Measurements from ENCODE around the gene PUS7L. TPM values are rescaled to one million over a fixed set of nuclear protein-coding genes. Genes with fewer than 3 reads are reported as not detected.

The PUS7L gene
- polyA plus RNA-seq, 1 of the 3 experiments (the other 2 are of a cell fraction): 1.8 TPM

- no peak overlapping the region for H2AFZ ChIP-seq (ENCODE audit: low read depth)
- TF ChIP-seq RCOR1 (IDR thresholded peaks at IDR 0.05; ENCODE audit: low read length): no peak
- TF ChIP-seq TCF12 (IDR thresholded peaks at IDR 0.05): no peak
- no peak for TF ChIP-seq GABPA (IDR thresholded peaks at IDR 0.05; ENCODE audit: low read depth)
- no peak for TF ChIP-seq TEAD4 (IDR thresholded peaks at IDR 0.05; ENCODE audit: borderline replicate concordance, insufficient read depth)
- no peak for TF ChIP-seq FOXM1 (IDR thresholded peaks at IDR 0.05; ENCODE audit: low read depth)
- no peak for TF ChIP-seq CHD2 (IDR thresholded peaks at IDR 0.05; ENCODE audit: low read length, partially characterized antibody)
- TF ChIP-seq EZH2phosphoT487 (IDR thresholded peaks at IDR 0.05; ENCODE audit: borderline replicate concordance, low read depth): no peak
- TF ChIP-seq EP300 (IDR thresholded peaks at IDR 0.05; ENCODE audit: borderline replicate concordance in 1 of 2, low read depth in 1 of 2, low read length in 1 of 2): no peak
- TF ChIP-seq, protein P1, sequence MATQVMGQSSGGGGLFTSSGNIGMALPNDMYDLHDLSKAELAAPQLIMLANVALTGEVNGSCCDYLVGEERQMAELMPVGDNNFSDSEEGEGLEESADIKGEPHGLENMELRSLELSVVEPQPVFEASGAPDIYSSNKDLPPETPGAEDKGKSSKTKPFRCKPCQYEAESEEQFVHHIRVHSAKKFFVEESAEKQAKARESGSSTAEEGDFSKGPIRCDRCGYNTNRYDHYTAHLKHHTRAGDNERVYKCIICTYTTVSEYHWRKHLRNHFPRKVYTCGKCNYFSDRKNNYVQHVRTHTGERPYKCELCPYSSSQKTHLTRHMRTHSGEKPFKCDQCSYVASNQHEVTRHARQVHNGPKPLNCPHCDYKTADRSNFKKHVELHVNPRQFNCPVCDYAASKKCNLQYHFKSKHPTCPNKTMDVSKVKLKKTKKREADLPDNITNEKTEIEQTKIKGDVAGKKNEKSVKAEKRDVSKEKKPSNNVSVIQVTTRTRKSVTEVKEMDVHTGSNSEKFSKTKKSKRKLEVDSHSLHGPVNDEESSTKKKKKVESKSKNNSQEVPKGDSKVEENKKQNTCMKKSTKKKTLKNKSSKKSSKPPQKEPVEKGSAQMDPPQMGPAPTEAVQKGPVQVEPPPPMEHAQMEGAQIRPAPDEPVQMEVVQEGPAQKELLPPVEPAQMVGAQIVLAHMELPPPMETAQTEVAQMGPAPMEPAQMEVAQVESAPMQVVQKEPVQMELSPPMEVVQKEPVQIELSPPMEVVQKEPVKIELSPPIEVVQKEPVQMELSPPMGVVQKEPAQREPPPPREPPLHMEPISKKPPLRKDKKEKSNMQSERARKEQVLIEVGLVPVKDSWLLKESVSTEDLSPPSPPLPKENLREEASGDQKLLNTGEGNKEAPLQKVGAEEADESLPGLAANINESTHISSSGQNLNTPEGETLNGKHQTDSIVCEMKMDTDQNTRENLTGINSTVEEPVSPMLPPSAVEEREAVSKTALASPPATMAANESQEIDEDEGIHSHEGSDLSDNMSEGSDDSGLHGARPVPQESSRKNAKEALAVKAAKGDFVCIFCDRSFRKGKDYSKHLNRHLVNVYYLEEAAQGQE (IDR thresholded peaks at IDR 0.05; ENCODE audit: low read depth, low read length): no peak
- TF ChIP-seq GATA2 (CRISPR knock-in tag; IDR thresholded peaks at IDR 0.05): no peak
- no peak for TF ChIP-seq ZBTB33 (IDR thresholded peaks at IDR 0.05; ENCODE audit: borderline replicate concordance, low read depth)
- TF ChIP-seq MEF2A (IDR thresholded peaks at IDR 0.05; ENCODE audit: borderline replicate concordance, low read depth): no peak
- TF ChIP-seq USF2 (IDR thresholded peaks at IDR 0.05; ENCODE audit: borderline replicate concordance, low read depth, low read length): no peak
- no peak for TF ChIP-seq NFIC (IDR thresholded peaks at IDR 0.05; ENCODE audit: borderline replicate concordance)
- TF ChIP-seq TAF1 (IDR thresholded peaks at IDR 0.05; ENCODE audit: borderline replicate concordance, low read depth, low read length): no peak
- no peak for TF ChIP-seq YY1 (IDR thresholded peaks at IDR 0.05; ENCODE audit: low read depth)
- TF ChIP-seq, protein P2, sequence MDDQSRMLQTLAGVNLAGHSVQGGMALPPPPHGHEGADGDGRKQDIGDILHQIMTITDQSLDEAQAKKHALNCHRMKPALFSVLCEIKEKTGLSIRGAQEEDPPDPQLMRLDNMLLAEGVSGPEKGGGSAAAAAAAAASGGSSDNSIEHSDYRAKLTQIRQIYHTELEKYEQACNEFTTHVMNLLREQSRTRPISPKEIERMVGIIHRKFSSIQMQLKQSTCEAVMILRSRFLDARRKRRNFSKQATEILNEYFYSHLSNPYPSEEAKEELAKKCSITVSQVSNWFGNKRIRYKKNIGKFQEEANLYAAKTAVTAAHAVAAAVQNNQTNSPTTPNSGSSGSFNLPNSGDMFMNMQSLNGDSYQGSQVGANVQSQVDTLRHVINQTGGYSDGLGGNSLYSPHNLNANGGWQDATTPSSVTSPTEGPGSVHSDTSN (IDR thresholded peaks at IDR 0.05): no peak
- no peaks in the 10 kb centered on the region for H3K9me2 ChIP-seq
- WGBS (ENCODE audit: low lambda C conversion rate): 91% methylated on average over 2 of the region's 2 CpGs
- ChIA-PET POLR2A (no interaction called here), CTCF (interaction anchor here (1.2 to 3.9 kb wide), 2 partner anchors 16 to 122 kb away, joined by 4 to 34 read pairs; no protein-coding TSS in a partner anchor)
- peaks cover 0 to 5% of the 10 kb centered on the region in 2 experiments for H3K36me3 ChIP-seq (replicated peaks in 1 of 2; ENCODE audit: control insufficient read depth in 1 of 2, insufficient read depth in 2 of 2, low read length in 1 of 2)
- DNase-seq: no peak
- H3K79me2 ChIP-seq (ENCODE audit: insufficient read depth): peaks cover 21% of the 10 kb centered on the region
- H3K9me3 ChIP-seq: no peaks in the 10 kb centered on the region
- H3K4me1 ChIP-seq (ENCODE audit: control insufficient read depth in 1 of 2, insufficient read depth in 2 of 2, low read depth in 1 of 2, low read length in 1 of 2): peaks cover 6 to 10% of the 10 kb centered on the region in 2 experiments; a peak in 3 of 4 replicates
- no peak overlapping the region for H3K27ac ChIP-seq (ENCODE audit: low read depth in 2 of 2, low read length in 1 of 2)
- no peaks in the 10 kb centered on the region for H4K20me1 ChIP-seq (ENCODE audit: insufficient read depth)
- H3K27me3 ChIP-seq (ENCODE audit: insufficient read depth): no peaks in the 10 kb centered on the region
- peak overlapping the region in 1 of 2 experiments; percentile 89; a peak in 1 of 4 replicates for H3K4me3 ChIP-seq (ENCODE audit: low read depth in 2 of 2, low read length in 1 of 2)
- H3K9ac ChIP-seq: no peak overlapping the region
- no peaks in the 10 kb centered on the region for H3F3A ChIP-seq (replicated peaks; ENCODE audit: insufficient read depth)
- H3K4me2 ChIP-seq: peak overlapping the region; percentile 87
These were observed 1.8 kb upstream of the PUS7L start for GRCh38 chr12:43760396-43760795.
